HepG2 (cell line): ENCODE measurements around the gene ABCB6. TPM values are rescaled to one million over a fixed set of nuclear protein-coding genes. Genes with fewer than 3 reads are reported as not detected.

Source experiments
- ARID2 ChIP-seq: sonication (generic); formaldehyde crosslinking; IDR thresholded peaks from 2 replicates; pipeline ENCODE4 v1.8.1; 2022; ENCODE audit warnings: mild to moderate bottlenecking, missing genetic modification reagents, borderline replicate concordance
- BATF2 ChIP-seq: sonication (generic); formaldehyde crosslinking; IDR thresholded peaks from 2 replicates; pipeline ENCODE4 v1.8.0; 2022; ENCODE audit warnings: mild to moderate bottlenecking, missing genetic modification reagents, moderate library complexity
- CREB3 ChIP-seq: sonication (generic); formaldehyde crosslinking; IDR thresholded peaks from 2 replicates; pipeline ENCODE4 v1.5.0; 2020; ENCODE audit warnings: missing genetic modification reagents
- DMAP1 ChIP-seq: IDR thresholded peaks from 2 replicates; pipeline ENCODE4 v1.6.1; 2016
- MZF1 ChIP-seq: sonication (generic); formaldehyde crosslinking; IDR thresholded peaks from 2 replicates; pipeline ENCODE4 v1.8.1; 2023; ENCODE audit warnings: mild to moderate bottlenecking, missing genetic modification reagents, borderline replicate concordance
- SIN3B ChIP-seq: fragments of 150-350 bp; IDR thresholded peaks from 2 replicates; pipeline ENCODE4 v1.6.1; 2014; ENCODE audit warnings: low read length
- SRSF4 ChIP-seq: fragments of 200-400 bp; formaldehyde crosslinking; IDR thresholded peaks from one replicate; pipeline ENCODE4 v1.6.1; 2018; ENCODE audit warnings: mild to moderate bottlenecking, low read depth, low read length, moderate library complexity; ENCODE audit not compliant: poor library complexity, severe bottlenecking
- TAF15 ChIP-seq: fragments of 200-400 bp; formaldehyde crosslinking; IDR thresholded peaks from one replicate; pipeline ENCODE4 v1.6.1; 2018; ENCODE audit warnings: mild to moderate bottlenecking, low read depth, low read length; ENCODE audit not compliant: poor library complexity, severe bottlenecking
- TBP ChIP-seq: sonication (generic); formaldehyde crosslinking; IDR thresholded peaks from 2 replicates; pipeline ENCODE4 v1.5.0; 2020; ENCODE audit warnings: missing genetic modification reagents
- THAP7 ChIP-seq: sonication (generic); formaldehyde crosslinking; IDR thresholded peaks from 2 replicates; pipeline ENCODE4 v1.8.1; 2023; ENCODE audit warnings: mild to moderate bottlenecking, missing genetic modification reagents
- ZNF207 ChIP-seq: fragments of 450-650 bp; IDR thresholded peaks from 2 replicates; pipeline ENCODE4 v1.6.1; 2016; ENCODE audit warnings: antibody characterized with exemption, borderline replicate concordance
- ZNF451 ChIP-seq: sonication (generic); formaldehyde crosslinking; IDR thresholded peaks from 2 replicates; pipeline ENCODE4 v1.5.0; 2020; ENCODE audit warnings: mild to moderate bottlenecking, missing genetic modification reagents
- ZNF496 ChIP-seq: sonication (generic); formaldehyde crosslinking; IDR thresholded peaks from 2 replicates; pipeline ENCODE4 v1.8.1; 2023; ENCODE audit warnings: mild to moderate bottlenecking, moderate library complexity, missing genetic modification reagents; ENCODE audit not compliant: insufficient replicate concordance
- ZNF512B ChIP-seq: sonication (generic); formaldehyde crosslinking; IDR thresholded peaks from 2 replicates; pipeline ENCODE4 v1.5.1; 2020; ENCODE audit warnings: missing genetic modification reagents, mild to moderate bottlenecking, borderline replicate concordance
- ZNF709 ChIP-seq: sonication (generic); formaldehyde crosslinking; IDR thresholded peaks from 2 replicates; pipeline ENCODE4 v1.5.0; 2020; ENCODE audit warnings: mild to moderate bottlenecking, missing genetic modification reagents
- ZNF713 ChIP-seq: sonication (generic); formaldehyde crosslinking; IDR thresholded peaks from 2 replicates; pipeline ENCODE4 v1.4.0; 2020; ENCODE audit warnings: mild to moderate bottlenecking, missing genetic modification reagents
- ZNF790 ChIP-seq: sonication (generic); formaldehyde crosslinking; IDR thresholded peaks from 2 replicates; pipeline ENCODE4 v1.8.0; 2022; ENCODE audit warnings: missing genetic modification reagents, mild to moderate bottlenecking, borderline replicate concordance
- polyA plus RNA-seq, 8 experiments: library from polyadenylated mRNA; depleted of rRNA in 3 of 8; stranded (reverse) in 7 of 8; unstranded in 1 of 8; fragments of >200 nt; fragmentation: Illumina TruSeq in 4 of 8; extraction: Trizol in 4 of 8; gene quantifications; 2 replicates each; pipeline versions ENCODE4 v1.2.1 to v1.2.3, GENCODE V29; 2011 to 2016; ENCODE audit warnings: low read depth in 4 of 8, missing spikeins in 1 of 8, mixed read lengths in 1 of 8; ENCODE audit not compliant: insufficient read depth in 1 of 8
- total RNA-seq, 5 experiments: library from RNA; depleted of rRNA; stranded (reverse); fragments of >200 nt; fragmentation: Illumina TruSeq; extraction: Trizol; gene quantifications; 2 replicates each; pipeline ENCODE4 v1.2.3, GENCODE V29; 2016; ENCODE audit warnings: low read depth in 1 of 5
- TF ChIP-seq, protein P1 (sequence below): sonication (generic); formaldehyde crosslinking; conservative IDR thresholded peaks from 2 replicates; pipeline ENCODE4 v1.4.0; 2020; ENCODE audit warnings: mild to moderate bottlenecking, missing genetic modification reagents, moderate library complexity
- TF ChIP-seq, protein P2 (sequence below): sonication (generic); formaldehyde crosslinking; IDR thresholded peaks from 2 replicates; pipeline ENCODE4 v1.4.0; 2020; ENCODE audit warnings: mild to moderate bottlenecking, missing genetic modification reagents, borderline replicate concordance

The ABCB6 gene
- total and polyA plus RNA-seq, 2 of the 13 experiments (the other 11 are each of a cell fraction or from before 2014, with no cell fraction given), result 91.1 to 137 TPM

DNA sequence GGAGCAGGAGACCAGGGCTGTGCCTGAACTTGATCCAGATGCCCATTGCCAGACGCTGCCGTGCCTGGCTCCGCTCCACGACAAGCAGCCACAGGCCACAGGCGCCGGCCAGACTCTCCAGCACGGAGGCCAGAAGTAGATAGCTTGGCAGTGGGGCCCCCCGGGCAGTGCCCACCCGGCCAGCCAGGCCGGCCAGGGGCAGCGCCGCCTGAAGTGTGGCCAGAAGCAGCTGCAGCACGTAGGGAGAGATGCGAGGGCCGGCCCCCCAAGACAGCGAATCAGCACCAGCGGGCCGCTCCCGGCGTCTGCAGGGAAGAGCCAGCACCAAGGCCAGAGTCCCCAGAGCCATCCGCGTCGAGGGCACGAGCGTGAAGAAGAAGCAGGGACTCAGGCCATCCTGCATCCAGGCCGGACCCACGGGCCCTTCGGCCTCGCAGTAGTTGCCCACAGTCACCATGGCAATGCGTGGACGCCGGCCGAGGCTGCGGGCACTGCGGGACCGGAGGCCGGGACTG lies 484 bp downstream of the ABCB6 start (continued):
- TF ChIP-seq TBP (CRISPR knock-in tag) (peak; percentile 46; the same call in 1 of the 2 replicates), SIN3B (no peak), BATF2 (CRISPR knock-in tag) (peak; percentile 54; the same call in 1 of the 2 replicates), ARID2 (CRISPR knock-in tag) (no peak), ZNF709 (no peak; the same call in 1 of the 2 replicates), ZNF713 (CRISPR knock-in tag) (no peak), ZNF512B (CRISPR knock-in tag) (no peak), ZNF207 (no peak), MZF1 (CRISPR knock-in tag) (no peak), THAP7 (CRISPR knock-in tag) (0 out of 2 replicates have a peak, but pooled peaks have one; percentile 16), DMAP1 (CRISPR knock-in tag) (no peak), ZNF496 (no peak), ZNF790 (CRISPR knock-in tag) (no peak; the same call in 1 of the 2 replicates), TAF15 (no peak), SRSF4 (no peak), CREB3 (CRISPR knock-in tag) (no peak), ZNF451 (CRISPR knock-in tag) (no peak)
- TF ChIP-seq, protein P1, sequence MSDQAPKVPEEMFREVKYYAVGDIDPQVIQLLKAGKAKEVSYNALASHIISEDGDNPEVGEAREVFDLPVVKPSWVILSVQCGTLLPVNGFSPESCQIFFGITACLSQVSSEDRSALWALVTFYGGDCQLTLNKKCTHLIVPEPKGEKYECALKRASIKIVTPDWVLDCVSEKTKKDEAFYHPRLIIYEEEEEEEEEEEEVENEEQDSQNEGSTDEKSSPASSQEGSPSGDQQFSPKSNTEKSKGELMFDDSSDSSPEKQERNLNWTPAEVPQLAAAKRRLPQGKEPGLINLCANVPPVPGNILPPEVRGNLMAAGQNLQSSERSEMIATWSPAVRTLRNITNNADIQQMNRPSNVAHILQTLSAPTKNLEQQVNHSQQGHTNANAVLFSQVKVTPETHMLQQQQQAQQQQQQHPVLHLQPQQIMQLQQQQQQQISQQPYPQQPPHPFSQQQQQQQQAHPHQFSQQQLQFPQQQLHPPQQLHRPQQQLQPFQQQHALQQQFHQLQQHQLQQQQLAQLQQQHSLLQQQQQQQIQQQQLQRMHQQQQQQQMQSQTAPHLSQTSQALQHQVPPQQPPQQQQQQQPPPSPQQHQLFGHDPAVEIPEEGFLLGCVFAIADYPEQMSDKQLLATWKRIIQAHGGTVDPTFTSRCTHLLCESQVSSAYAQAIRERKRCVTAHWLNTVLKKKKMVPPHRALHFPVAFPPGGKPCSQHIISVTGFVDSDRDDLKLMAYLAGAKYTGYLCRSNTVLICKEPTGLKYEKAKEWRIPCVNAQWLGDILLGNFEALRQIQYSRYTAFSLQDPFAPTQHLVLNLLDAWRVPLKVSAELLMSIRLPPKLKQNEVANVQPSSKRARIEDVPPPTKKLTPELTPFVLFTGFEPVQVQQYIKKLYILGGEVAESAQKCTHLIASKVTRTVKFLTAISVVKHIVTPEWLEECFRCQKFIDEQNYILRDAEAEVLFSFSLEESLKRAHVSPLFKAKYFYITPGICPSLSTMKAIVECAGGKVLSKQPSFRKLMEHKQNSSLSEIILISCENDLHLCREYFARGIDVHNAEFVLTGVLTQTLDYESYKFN, result no peak
- TF ChIP-seq, protein P2, sequence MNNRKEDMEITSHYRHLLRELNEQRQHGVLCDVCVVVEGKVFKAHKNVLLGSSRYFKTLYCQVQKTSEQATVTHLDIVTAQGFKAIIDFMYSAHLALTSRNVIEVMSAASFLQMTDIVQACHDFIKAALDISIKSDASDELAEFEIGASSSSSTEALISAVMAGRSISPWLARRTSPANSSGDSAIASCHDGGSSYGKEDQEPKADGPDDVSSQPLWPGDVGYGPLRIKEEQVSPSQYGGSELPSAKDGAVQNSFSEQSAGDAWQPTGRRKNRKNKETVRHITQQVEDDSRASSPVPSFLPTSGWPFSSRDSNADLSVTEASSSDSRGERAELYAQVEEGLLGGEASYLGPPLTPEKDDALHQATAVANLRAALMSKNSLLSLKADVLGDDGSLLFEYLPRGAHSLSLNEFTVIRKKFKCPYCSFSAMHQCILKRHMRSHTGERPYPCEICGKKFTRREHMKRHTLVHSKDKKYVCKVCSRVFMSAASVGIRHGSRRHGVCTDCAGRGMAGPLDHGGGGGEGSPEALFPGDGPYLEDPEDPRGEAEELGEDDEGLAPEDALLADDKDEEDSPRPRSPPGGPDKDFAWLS (CRISPR knock-in tag), result 0 out of 2 replicates have a peak, but pooled peaks have one; percentile 34
